OCI-LY1 (cell line): Measurements from ENCODE around the gene FAM120A.

Source experiments
- H2AFZ ChIP-seq: fragments of 200-600 bp; sonication (generic), shearing (Covaris generic); 2 replicates; pipeline ENCODE4 v1.6.0; 2014; ENCODE audit warnings: antibody characterized with exemption, mild to moderate bottlenecking, low read length
- H3F3A ChIP-seq: fragments of 200-600 bp; sonication (generic), shearing (Covaris generic); 2 replicates; pipeline ENCODE4 v1.6.0; 2014; ENCODE audit warnings: mild to moderate bottlenecking, antibody characterized with exemption, low read length, moderate library complexity; ENCODE audit not compliant: insufficient read depth
- H3K27ac ChIP-seq: fragments of 200-600 bp; sonication (generic); 2 replicates; pipeline ENCODE4 v1.5.1; 2014; ENCODE audit warnings: low read length, mixed run types, mild to moderate bottlenecking, low read depth; ENCODE audit not compliant: poor library complexity, severe bottlenecking
- H3K27me3 ChIP-seq: fragments of 200-600 bp; sonication (generic); 2 replicates; pipeline ENCODE4 v1.6.0; 2014; ENCODE audit warnings: antibody characterized with exemption, mild to moderate bottlenecking, low read length, moderate library complexity; ENCODE audit not compliant: insufficient read depth
- H3K36me3 ChIP-seq: fragments of 200-600 bp; sonication (generic); 2 replicates; pipeline ENCODE4 v1.6.1; 2014; ENCODE audit warnings: mild to moderate bottlenecking, antibody characterized with exemption, low read length, moderate library complexity, mixed read lengths; ENCODE audit not compliant: insufficient read depth
- H3K4me1 ChIP-seq: fragments of 200-600 bp; sonication (generic); 2 replicates; pipeline ENCODE4 v1.5.1; 2014; ENCODE audit warnings: mild to moderate bottlenecking, low read length, moderate library complexity; ENCODE audit not compliant: insufficient read depth, severe bottlenecking
- H3K4me2 ChIP-seq: fragments of 200-600 bp; sonication (generic), shearing (Covaris generic); 2 replicates; pipeline ENCODE4 v1.6.1; 2014; ENCODE audit warnings: low read length
- H3K4me3 ChIP-seq: fragments of 200-600 bp; sonication (generic); 2 replicates; pipeline ENCODE4 v1.5.1; 2014; ENCODE audit warnings: low read length, low read depth, mild to moderate bottlenecking, mixed read lengths; ENCODE audit not compliant: poor library complexity, severe bottlenecking
- H3K79me2 ChIP-seq: fragments of 200-600 bp; shearing (Covaris generic); 2 replicates; pipeline ENCODE4 v1.6.1; 2016; ENCODE audit warnings: mixed run types, low read length, mixed read lengths; ENCODE audit not compliant: insufficient read depth
- H3K9ac ChIP-seq: fragments of 200-600 bp; sonication (generic), shearing (Covaris generic); 2 replicates; pipeline ENCODE4 v1.6.1; 2014; ENCODE audit warnings: mild to moderate bottlenecking, low read length, mixed read lengths
- H3K9me2 ChIP-seq: fragments of 200-600 bp; sonication (generic), shearing (Covaris generic); 2 replicates; pipeline ENCODE4 v1.6.1; 2014; ENCODE audit warnings: low read depth, mild to moderate bottlenecking, low read length, mixed read lengths
- H3K9me3 ChIP-seq: fragments of 200-600 bp; shearing (Covaris generic); 2 replicates; pipeline ENCODE4 v1.6.1; 2014; ENCODE audit warnings: low read length, mixed read lengths
- H4K20me1 ChIP-seq: fragments of 200-600 bp; sonication (generic), shearing (Covaris generic); 2 replicates; pipeline ENCODE4 v1.6.0; 2016; ENCODE audit warnings: mild to moderate bottlenecking, low read length; ENCODE audit not compliant: insufficient read depth
- EZH2 ChIP-seq: fragments of 200-600 bp; sonication (generic), shearing (Covaris generic); IDR thresholded peaks from 2 replicates; pipeline ENCODE4 v1.8.0; 2017; ENCODE audit warnings: borderline replicate concordance, mixed run types, mild to moderate bottlenecking, antibody characterized with exemption, low read length, moderate library complexity, mixed read lengths
- TF ChIP-seq, protein P1 (sequence below): fragments of 200-600 bp; sonication (generic), shearing (Covaris generic); IDR thresholded peaks from 2 replicates; pipeline ENCODE4 v1.5.1; 2017; ENCODE audit warnings: mild to moderate bottlenecking, antibody characterized with exemption, low read length, moderate library complexity, mixed read lengths

Gene FAM120A

GRCh38 chr9:93460689-93461413 is 9.4 kb downstream of the FAM120A start:
- Histone ChIP-seq H3K79me2 (peaks cover 100% of the 10 kb centered on the region), H3K4me3 (peak overlapping the region; percentile 15), H3K4me1 (peaks cover 91% of the 10 kb centered on the region), H3K4me2 (peak overlapping the region; percentile 60), H3K36me3 (peaks cover 21% of the 10 kb centered on the region; the same call in 1 of the 2 replicates), H3K9me3 (no peaks in the 10 kb centered on the region), H3K9ac (peak overlapping the region; percentile 36), H2AFZ (no peak overlapping the region), H3K27ac (peak overlapping the region; percentile 86), H3K27me3 (no peaks in the 10 kb centered on the region), H3K9me2 (no peaks in the 10 kb centered on the region), H4K20me1 (no peaks in the 10 kb centered on the region), H3F3A (no peaks in the 10 kb centered on the region; the same call in 1 of the 2 replicates)
- TF ChIP-seq, protein P1, sequence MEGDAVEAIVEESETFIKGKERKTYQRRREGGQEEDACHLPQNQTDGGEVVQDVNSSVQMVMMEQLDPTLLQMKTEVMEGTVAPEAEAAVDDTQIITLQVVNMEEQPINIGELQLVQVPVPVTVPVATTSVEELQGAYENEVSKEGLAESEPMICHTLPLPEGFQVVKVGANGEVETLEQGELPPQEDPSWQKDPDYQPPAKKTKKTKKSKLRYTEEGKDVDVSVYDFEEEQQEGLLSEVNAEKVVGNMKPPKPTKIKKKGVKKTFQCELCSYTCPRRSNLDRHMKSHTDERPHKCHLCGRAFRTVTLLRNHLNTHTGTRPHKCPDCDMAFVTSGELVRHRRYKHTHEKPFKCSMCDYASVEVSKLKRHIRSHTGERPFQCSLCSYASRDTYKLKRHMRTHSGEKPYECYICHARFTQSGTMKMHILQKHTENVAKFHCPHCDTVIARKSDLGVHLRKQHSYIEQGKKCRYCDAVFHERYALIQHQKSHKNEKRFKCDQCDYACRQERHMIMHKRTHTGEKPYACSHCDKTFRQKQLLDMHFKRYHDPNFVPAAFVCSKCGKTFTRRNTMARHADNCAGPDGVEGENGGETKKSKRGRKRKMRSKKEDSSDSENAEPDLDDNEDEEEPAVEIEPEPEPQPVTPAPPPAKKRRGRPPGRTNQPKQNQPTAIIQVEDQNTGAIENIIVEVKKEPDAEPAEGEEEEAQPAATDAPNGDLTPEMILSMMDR = no peak
- no peak for TF ChIP-seq EZH2

- Histone ChIP-seq H3F3A (no peaks in the 10 kb centered on the region; the same call in 1 of the 2 replicates), H3K9me3 (no peaks in the 10 kb centered on the region), H3K27me3 (no peaks in the 10 kb centered on the region), H3K9me2 (no peaks in the 10 kb centered on the region), H2AFZ (no peak overlapping the region), H3K9ac (peak overlapping the region; percentile 36; the same call in 1 of the 2 replicates), H3K4me3 (no peak overlapping the region), H3K4me1 (peaks cover 91% of the 10 kb centered on the region), H3K79me2 (peaks cover 100% of the 10 kb centered on the region), H3K27ac (peak overlapping the region; percentile 86), H3K36me3 (peaks cover 19% of the 10 kb centered on the region; the same call in 1 of the 2 replicates), H4K20me1 (no peaks in the 10 kb centered on the region), H3K4me2 (peak overlapping the region; percentile 60)
- TF ChIP-seq, protein P1 = no peak
- TF ChIP-seq EZH2 = no peak
These were observed 9.9 kb downstream of the FAM120A start for GRCh38 chr9:93461414-93461743.

- no peak overlapping the region for H3K9ac ChIP-seq
- H3K4me3 ChIP-seq = no peak overlapping the region
- peaks cover 91% of the 10 kb centered on the region for H3K4me1 ChIP-seq
- no peaks in the 10 kb centered on the region for H4K20me1 ChIP-seq
- H3K36me3 ChIP-seq = peaks cover 14% of the 10 kb centered on the region; the same call in 1 of the 2 replicates
- no peaks in the 10 kb centered on the region for H3K9me3 ChIP-seq
- peaks cover 100% of the 10 kb centered on the region for H3K79me2 ChIP-seq
- no peaks in the 10 kb centered on the region; the same call in 1 of the 2 replicates for H3F3A ChIP-seq
- no peaks in the 10 kb centered on the region for H3K27me3 ChIP-seq
- no peaks in the 10 kb centered on the region for H3K9me2 ChIP-seq
- no peak overlapping the region for H2AFZ ChIP-seq
- H3K27ac ChIP-seq = peak overlapping the region; percentile 86
- TF ChIP-seq EZH2 = no peak
- TF ChIP-seq, protein P1 = no peak
- H3K4me2 ChIP-seq = no peak overlapping the region
These were observed 10.3 kb downstream of the FAM120A start for GRCh38 chr9:93461821-93462220.
